CD4-positive, alpha-beta T cell treated with Interleukin-1 beta for 1 hour (primary cell): ENCODE measurements around the gene MPC1L.
"Not testable (repeated sequence)": the region's sequence is repeated elsewhere in the genome, so short reads cannot be mapped to it uniquely, and the experiment has no call there.

Source experiments
- DNase-seq, 2 donors: peaks; one replicate each; pipeline ENCODE4 v3.0.0-alpha.2; 2020 to 2022

The MPC1L gene

DNA sequence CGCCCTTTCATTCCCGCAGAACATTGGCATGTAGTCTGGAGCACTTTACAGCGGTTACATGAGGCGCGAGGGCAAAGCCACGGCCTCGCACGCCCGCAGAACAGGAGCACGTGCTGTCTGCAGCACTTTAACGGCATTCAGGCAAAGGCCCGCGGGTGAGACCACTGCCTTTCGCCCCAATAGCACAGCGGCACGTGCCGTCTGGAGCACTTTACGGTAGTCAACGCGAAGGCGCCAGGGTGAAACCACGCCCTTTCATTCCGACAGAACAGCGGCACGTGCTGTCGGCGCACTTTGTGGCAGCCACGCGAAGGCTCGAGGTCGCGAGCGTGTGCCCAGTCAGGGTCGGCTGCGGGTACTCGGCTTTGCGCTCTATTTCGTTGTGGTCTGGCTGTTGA, at the start of gene MPC1L:
Gene MPC1L, plus strand, starts transcription at position 290 of the 398 bp plus-strand sequence. CDS start 138 bp downstream, outside the sequence.
- no peak for DNase-seq

DNA sequence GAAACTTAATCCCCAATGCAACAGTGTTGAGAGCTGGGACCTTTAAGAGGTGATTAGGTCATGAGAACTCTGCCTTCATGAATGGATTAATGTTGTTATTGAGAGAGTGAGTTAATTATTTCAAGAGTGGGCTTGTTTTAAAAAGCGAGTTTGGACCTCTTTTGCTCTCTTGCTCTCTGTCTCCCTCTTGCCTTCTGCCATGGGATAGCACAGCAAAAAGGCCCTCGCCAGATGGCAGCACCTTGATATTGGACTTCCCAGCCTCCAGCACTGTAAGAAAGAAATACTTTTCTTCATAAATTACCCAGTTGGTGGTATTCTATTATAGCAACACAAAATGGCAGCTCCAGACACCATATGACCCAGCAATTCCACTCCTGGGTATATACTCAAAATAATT, 49.5 kb upstream of the MPC1L start:
- peak; percentile 19 to 54 for DNase-seq

DNA sequence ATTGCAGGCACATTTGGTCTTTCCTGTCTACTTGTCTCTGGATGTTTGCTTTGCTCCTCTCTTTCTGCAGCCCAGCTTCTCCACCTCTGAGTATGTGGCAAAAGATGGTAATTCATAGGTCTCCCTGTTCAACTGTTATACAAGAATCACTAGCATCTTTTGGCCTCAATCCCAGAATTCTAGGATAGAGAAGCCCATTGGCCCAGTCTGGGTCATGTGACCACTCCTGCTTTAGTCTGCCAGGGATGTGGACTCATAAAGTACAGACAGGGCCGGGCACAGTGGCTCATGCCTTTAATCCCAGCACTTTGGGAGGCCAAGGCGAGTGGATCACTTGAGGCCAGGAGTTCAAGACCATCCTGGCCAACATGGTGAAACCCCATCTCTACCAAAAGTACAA, 47.8 kb upstream of the MPC1L start:
- DNase-seq, result not testable (repeated sequence)

GRCh38 chrX:40576291-40576690, 46.9 kb upstream of the MPC1L start:
- no peak for DNase-seq

- no peak for DNase-seq
Measured at GRCh38 chrX:40578039-40578695, 45.1 kb upstream of the MPC1L start.

- no peak for DNase-seq
Measured at GRCh38 chrX:40579141-40579540, 44.1 kb upstream of the MPC1L start.

DNA sequence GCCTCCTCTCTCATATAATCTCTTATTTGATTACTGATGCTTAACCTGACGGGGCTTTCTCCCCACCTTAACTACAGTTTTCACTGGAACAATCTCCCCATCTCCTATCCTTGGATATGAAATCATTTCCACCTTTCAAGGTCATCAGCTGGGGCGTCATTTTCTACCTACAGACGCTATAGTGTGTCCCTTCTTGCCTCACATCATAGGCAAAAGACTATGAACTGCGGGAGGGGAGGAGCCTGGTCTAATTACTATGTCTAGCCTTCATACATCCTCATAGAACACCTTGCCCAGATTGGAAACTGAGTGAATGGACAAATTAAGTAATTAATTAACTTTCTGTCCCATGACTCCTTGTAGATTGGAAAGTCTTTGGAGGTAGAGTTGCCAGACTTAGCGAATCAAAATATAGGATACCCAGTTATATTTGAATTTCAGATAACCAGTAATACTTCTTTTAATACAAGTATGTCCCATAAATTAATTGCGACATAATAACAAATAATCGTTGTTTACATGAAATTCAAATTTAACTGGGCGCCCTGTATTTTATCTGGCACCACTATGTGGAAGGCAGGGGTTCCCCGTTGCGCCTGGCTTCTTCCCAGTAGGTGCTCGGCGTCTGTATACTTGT, 43.2 kb upstream of the MPC1L start:
- peak in 1 of 2 donors; percentile 4 for DNase-seq

- DNase-seq, result peak; percentile 93
Measured at GRCh38 chrX:40580537-40581335, 42.5 kb upstream of the MPC1L start, which contains the start of gene ATP6AP2. ATP6AP2 (plus strand) TSS chrX:40580970; CDS start chrX:40581066, 96 bp downstream.

- peak in 1 of 2 donors; percentile 31 for DNase-seq
Measured at GRCh38 chrX:40581336-40581920, 41.8 kb upstream of the MPC1L start.

DNA sequence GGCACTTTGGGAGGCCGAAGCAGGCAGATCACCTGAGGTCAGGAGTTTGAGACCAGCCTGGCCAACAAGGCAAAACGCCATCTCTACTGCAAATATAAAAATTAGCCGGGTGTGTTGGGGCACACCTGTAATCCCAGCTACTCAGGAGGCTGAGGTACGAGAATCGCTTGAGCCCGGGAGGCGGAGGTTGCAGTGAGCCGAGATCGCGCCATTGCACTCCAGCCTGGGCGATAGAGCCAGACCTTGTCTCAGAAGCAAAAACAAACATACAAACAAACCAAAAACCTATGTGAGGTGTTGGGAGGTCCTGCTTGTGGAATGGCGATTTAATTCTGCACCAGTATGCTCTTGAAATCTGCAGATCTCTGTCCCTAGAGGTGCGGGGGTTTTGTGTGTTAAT, 41.0 kb upstream of the MPC1L start:
- DNase-seq, result not testable (repeated sequence)

DNA sequence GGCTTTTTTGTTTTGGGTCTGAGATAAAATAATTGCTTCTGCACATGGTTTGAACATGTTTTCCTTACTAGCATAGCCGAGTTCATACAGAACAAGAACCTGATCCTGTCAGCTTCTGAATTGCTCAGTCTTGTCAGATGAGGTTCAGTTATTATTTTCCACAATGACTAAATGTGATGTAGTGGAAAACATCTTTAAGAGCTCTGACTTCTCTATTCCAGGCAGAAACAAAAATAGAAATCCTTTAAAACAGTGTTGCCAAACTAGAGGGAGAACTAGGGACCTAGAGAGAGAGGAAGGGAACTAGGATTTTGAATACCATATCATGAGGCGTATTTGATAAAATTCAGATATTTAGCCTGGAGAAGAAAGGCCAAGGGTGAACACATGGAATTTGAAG, 40.4 kb upstream of the MPC1L start:
- no peak for DNase-seq

GRCh38 chrX:40587623-40588022, 35.6 kb upstream of the MPC1L start:
- DNase-seq, result not testable (repeated sequence)

- DNase-seq, result peak in 1 of 2 donors; percentile 36
Measured at GRCh38 chrX:40589616-40590321, 33.5 kb upstream of the MPC1L start.

DNA sequence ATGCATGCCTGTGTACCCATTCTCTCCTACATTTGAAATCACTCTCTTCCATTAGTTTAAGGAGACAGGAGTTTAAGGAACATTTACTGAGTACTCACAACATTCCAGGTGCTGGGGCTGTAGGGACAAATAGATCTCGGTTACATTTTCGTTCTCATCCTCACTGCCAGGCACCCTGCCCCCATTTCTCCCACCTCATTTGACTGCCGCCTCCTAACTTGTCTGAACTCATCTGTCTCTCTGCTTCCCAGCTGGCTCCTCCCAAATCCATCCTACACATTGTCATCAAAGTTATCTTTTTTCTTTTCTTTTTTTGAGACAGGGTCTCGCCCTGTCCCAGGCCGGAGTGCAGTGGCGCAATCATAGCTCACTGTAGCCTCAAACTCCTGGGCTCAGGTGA, 19.8 kb upstream of the MPC1L start:
- no peak for DNase-seq

DNA sequence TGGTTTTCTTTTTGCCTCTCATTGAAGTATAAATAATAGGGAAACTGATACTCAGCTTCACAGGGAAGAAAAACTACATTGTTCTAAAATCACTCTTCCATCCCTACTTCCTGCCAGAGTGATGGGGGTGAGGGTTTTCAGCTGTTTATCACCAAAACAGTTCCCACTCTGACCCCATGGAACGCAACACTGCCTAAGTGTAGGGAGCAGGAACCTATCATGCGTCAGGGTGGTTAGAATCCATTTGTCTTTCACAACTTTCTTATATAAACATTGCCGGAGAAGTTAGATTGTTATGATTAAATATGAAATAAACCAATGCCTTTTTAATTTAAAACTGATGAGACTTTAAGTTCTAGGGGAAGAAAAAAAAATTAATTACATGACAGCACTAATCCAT, 15.8 kb upstream of the MPC1L start:
- no peak for DNase-seq

DNA sequence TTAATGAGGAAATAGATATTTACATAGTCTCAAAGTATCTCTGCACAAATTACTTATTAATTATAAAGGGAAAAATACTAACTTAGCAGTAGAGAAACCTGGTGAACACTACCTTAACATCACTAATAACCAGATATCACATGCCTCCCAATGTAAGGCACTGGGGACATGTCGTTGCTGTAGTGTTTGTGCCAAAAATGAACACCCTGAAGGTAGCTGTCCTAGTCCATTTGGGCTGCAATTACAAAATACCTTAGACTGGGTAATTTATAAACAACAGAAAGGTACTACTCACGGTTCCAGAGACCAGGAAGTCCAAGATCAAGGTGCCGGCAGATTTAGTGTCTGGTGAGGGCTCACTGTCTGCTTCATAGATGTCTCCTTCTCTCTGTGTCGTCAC, 10.7 kb upstream of the MPC1L start:
- DNase-seq, result no peak

DNA sequence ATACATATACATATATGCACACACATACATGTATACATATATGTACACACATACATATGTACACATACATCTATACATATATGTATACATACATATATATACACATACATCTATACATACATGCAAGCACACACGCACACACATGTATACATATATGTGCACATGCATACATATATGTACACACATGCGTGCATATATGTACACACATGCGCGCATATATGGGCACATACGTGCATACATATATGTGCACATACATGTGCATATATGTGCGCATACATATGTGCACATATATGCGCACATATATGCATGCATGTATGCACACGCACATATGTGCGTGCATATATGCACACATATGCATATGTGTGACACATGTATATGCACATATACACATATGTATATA, 7.3 kb upstream of the MPC1L start:
- no peak for DNase-seq

DNA sequence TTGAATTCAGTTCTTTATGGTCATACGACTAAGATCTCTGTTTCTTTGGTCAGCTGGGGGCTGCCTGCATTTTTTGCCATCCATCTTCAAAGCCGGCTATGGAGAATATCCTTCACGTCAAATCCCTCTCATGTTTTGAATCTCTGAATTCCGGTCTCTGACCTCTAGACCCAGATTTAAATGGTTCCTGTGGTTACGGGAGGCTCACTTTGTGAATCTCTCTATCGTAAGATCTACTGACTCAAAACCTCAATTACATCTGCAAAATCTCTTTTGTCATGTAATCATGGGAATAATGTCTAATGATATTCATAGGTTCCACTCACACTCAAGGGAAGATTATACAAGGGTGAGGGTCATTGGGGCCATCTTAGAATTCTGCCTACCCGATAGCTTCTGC, 5.7 kb upstream of the MPC1L start:
- no peak for DNase-seq

DNA sequence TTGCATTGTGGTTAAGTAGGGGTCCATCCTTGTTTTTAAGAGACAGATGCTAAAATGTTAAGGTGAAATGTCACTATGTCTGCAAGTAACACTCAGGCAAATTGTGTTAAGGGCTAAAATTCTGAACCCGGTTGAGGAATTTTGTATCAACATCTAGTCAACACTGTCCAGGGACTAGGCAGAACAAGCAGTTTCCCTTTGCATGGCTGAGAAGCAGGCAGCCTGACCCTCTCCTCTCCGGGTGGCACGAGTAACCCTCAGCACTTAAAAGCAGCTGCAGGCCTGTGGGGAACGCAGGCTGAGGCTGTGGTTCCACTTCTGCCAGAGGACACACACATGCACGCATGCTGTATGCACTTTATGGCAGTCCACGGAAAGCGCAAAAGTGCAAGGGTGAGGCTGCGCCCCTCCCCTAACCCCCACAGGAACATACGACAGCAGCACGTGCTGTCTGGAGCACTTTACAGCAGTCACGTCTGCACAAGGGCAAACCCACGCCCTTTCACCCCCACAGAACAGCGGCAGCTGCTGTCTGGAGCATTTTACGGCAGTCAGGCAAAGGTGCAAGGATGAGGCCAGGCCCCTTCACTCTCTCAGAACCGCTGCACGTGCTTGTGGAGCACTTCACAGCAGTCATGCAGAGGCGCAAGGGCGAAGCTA, 619 bp upstream of the MPC1L start:
- no peak for DNase-seq

DNA sequence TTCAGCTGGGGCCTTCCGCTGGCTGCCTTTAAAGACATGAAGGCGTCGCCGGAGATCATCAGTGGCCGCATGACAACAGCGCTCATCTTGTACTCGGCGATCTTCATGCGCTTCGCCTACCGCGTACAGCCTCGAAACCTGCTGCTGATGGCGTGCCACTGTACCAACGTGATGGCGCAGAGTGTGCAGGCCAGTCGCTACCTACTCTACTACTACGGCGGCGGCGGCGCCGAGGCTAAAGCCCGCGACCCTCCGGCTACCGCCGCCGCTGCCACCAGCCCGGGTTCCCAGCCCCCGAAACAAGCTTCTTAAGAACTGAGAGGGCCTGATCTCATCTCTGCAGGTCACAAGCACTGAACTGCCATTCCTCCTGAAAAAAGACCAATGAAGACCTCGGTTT, 437 bp downstream of the MPC1L start:
- no peak for DNase-seq

GRCh38 chrX:40625294-40625693, 2.1 kb downstream of the MPC1L start:
- no peak for DNase-seq

GRCh38 chrX:40628506-40628905, 5.3 kb downstream of the MPC1L start:
- no peak for DNase-seq
